Skeletal muscle tissue (tissue), 4 donors: ENCODE data around the gene HASPIN. TPM values are rescaled to one million over a fixed set of nuclear protein-coding genes. Genes with fewer than 3 reads are reported as not detected.

Experiments used
- H3K27ac ChIP-seq: one replicate; pipeline ENCODE4 v1.7.0; 2013; ENCODE audit warnings: mild to moderate bottlenecking, low read depth, low read length, inconsistent platforms
- H3K27me3 ChIP-seq, 3 donors: one replicate each; pipeline ENCODE4 v1.7.0; 2013; ENCODE audit warnings: low read length in 3 of 3; ENCODE audit not compliant: control insufficient read depth in 3 of 3, insufficient read depth in 3 of 3
- H3K36me3 ChIP-seq, 3 donors: one replicate each; pipeline ENCODE4 v1.7.0; 2013; ENCODE audit warnings: low read length in 3 of 3; ENCODE audit not compliant: control insufficient read depth in 3 of 3, insufficient read depth in 3 of 3
- H3K4me1 ChIP-seq, 3 donors: one replicate each; pipeline ENCODE4 v1.7.0; 2013; ENCODE audit warnings: low read length in 3 of 3, mild to moderate bottlenecking in 3 of 3; ENCODE audit not compliant: control insufficient read depth in 3 of 3, insufficient read depth in 3 of 3
- H3K4me3 ChIP-seq, 3 donors: one replicate each; pipeline ENCODE4 v1.7.0; 2013; ENCODE audit warnings: low read length in 3 of 3
- H3K9ac ChIP-seq, 3 donors: one replicate each; pipeline ENCODE4 v1.7.0; 2013; ENCODE audit warnings: low read length in 3 of 3, mild to moderate bottlenecking in 3 of 3, moderate library complexity in 2 of 3, low read depth in 1 of 3
- H3K9me3 ChIP-seq, 3 donors: one replicate each; pipeline ENCODE4 v1.7.0; 2013; ENCODE audit warnings: low read length in 3 of 3; ENCODE audit not compliant: control insufficient read depth in 3 of 3
- total RNA-seq: library from RNA; depleted of rRNA; stranded (reverse); fragments of >200 nt; gene quantifications from one replicate; pipeline ENCODE4 v1.2.3, GENCODE V29; 2014
- donor health status: Osteomylitis.

Gene HASPIN
- total RNA-seq, 1 donor from 2014 or later = 2.6 TPM

GRCh38 chr17:3759597-3760216, 36.0 kb downstream of the HASPIN start:
- Histone ChIP-seq H3K4me3 (no peak overlapping the region), H3K27me3 (peaks cover 0 to 7% (median 3%) of the 10 kb centered on the region in 3 donors), H3K27ac (no peak overlapping the region), H3K36me3 (no peaks in the 10 kb centered on the region), H3K9me3 (peaks cover 2 to 4% (median 2%) of the 10 kb centered on the region in 3 donors), H3K9ac (no peak overlapping the region), H3K4me1 (no peaks in the 10 kb centered on the region)

DNA sequence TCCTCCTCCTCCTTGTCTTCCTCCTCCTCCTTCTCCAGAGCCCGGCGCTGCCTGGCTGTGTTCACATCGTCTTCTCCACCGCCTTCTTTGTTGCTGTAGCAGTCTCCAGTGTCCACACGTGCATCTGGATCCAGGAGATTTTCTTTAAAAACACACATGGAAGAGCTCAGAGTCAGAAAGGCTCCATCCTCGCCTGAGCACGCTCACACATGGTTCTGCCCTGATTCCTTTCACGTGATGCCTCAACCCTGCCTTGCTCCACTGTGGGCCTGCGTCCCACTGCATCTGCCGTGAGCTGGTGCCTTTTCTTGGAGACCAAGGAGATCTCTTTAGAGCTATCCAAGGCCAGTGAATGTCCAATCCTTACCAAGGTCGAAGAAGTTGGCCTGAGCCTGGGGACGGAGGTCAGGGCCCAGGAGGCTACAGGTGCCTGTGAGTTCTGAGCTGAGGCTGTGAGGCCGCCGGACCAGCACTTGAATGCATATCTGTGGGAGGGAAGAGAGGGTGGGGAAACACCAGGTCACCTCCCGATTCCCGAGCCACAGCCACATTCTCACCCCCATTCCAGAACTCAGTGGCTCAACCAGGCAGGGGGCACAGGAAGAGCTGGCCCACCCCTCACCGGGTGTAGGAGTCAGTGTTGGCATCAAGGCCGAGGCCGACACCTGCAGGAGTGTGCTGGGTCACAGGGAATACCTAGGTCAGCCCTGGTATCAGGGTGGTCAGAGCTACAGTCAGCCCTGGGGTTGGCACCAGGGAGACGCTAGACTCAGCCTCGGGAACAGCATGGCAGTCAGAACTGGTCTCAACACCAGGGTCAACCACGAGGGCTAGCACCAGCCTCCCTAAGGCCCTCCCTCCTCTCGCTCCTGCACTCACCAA, 37.6 kb downstream of the HASPIN start:
- peaks cover 2 to 4% (median 2%) of the 10 kb centered on the region in 3 donors for H3K9me3 ChIP-seq
- no peak overlapping the region for H3K4me3 ChIP-seq
- no peak overlapping the region for H3K27ac ChIP-seq
- H3K36me3 ChIP-seq = no peaks in the 10 kb centered on the region
- H3K9ac ChIP-seq = no peak overlapping the region
- H3K27me3 ChIP-seq = peaks cover 0 to 7% (median 0%) of the 10 kb centered on the region in 3 donors
- no peaks in the 10 kb centered on the region for H3K4me1 ChIP-seq

- Histone ChIP-seq H3K4me3 (no peak overlapping the region), H3K36me3 (no peaks in the 10 kb centered on the region), H3K27me3 (peaks cover 0 to 7% (median 0%) of the 10 kb centered on the region in 3 donors), H3K27ac (no peak overlapping the region), H3K9ac (no peak overlapping the region), H3K9me3 (peaks cover 2 to 4% (median 2%) of the 10 kb centered on the region in 3 donors), H3K4me1 (no peaks in the 10 kb centered on the region)
These were observed 38.2 kb downstream of the HASPIN start for GRCh38 chr17:3761918-3762380.

DNA sequence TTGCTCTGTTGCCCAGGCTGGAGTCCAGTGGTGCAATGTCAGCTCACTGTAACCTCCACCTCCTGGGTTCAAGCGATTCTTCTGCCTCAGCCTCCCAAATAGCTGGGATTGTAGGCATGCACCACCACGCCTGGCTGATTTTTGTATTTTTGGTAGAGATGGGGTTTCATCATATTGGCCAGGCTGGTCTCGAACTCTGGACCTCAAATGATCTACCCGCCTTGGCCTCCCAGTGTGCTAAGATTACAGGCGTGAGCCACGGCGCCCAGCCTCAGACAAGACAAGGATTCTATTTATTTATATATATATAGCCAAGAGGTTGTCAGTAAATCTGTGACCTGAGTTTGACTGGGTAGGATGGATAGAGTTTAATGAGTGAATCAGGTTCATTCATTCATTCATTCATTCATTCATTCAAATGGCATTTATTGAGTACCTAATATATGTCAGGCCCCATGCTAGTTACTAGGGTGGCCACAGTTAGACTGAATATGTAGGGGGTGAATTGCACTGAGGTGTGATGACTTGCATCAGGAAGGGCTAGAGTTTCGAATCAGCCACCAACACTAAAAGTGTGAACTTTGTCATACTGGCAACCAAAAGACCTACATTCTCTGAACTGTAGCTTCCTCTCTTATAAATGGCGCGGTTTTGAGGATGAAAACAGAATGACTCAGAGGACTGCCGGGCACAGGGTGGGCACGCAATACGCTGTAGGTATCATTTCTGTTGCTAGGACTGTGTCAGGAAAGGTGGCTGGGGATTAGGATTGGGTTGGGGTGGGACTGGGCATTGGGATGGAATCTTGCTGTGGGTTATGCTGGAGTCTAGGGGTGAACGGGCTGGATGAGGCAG, 39.4 kb downstream of the HASPIN start:
- Histone ChIP-seq H3K27ac (no peak overlapping the region), H3K4me1 (no peaks in the 10 kb centered on the region), H3K4me3 (no peak overlapping the region), H3K9ac (no peak overlapping the region), H3K27me3 (peaks cover 0 to 7% (median 0%) of the 10 kb centered on the region in 3 donors), H3K36me3 (no peaks in the 10 kb centered on the region), H3K9me3 (peaks cover 2 to 4% (median 2%) of the 10 kb centered on the region in 3 donors)

DNA sequence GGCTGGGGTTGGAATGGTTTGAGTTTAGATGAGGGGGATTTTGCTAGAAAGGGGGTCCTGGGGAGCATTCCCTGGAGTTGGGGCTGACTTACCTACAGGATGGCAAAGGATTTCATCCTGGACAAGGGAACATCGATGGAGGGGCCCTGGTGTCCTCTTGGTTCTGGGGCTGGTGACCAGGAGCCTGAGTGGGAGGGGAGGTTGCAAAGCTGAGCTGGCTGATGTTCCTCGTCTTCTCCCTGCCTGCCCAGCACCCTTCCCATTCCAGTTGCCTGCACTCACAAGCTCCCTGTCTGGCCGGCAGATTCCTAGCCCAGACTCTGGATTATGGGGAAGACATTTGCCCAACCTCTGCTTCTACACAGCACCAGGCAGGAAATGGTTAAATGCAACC, 40.1 kb downstream of the HASPIN start:
- Histone ChIP-seq H3K36me3 (no peaks in the 10 kb centered on the region), H3K27me3 (peaks cover 0 to 11% (median 0%) of the 10 kb centered on the region in 3 donors), H3K4me3 (no peak overlapping the region), H3K9me3 (peaks cover 2 to 4% (median 2%) of the 10 kb centered on the region in 3 donors), H3K9ac (no peak overlapping the region), H3K4me1 (no peaks in the 10 kb centered on the region), H3K27ac (no peak overlapping the region)

- Histone ChIP-seq H3K27ac (no peak overlapping the region), H3K27me3 (peaks cover 0 to 11% (median 3%) of the 10 kb centered on the region in 3 donors), H3K36me3 (no peaks in the 10 kb centered on the region), H3K4me1 (no peaks in the 10 kb centered on the region), H3K9ac (no peak overlapping the region), H3K9me3 (no peaks in the 10 kb centered on the region), H3K4me3 (no peak overlapping the region)
These were observed 42.3 kb downstream of the HASPIN start for GRCh38 chr17:3765981-3766380.

DNA sequence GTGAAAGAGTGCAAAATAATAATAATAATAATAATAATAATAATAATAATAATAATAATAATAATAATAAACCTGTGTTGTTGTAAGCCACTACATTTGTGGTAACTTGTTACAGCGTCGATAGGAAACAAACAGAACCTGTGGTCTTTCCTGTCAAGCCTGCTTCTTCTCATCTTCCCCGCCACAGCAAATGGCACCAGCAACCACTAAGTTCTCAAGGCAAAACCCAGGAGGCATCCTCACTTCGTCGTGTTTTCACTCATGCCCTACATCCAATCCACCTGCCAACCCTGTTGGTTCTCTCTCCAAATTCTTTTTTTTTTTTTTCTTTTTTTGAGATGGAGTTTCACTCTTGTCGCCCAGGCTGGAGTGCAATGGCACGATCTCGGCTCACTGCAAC, 43.1 kb downstream of the HASPIN start:
- Histone ChIP-seq H3K9ac (no peak overlapping the region), H3K36me3 (no peaks in the 10 kb centered on the region), H3K27me3 (peaks cover 0 to 9% (median 5%) of the 10 kb centered on the region in 3 donors), H3K27ac (no peak overlapping the region), H3K4me1 (no peaks in the 10 kb centered on the region), H3K9me3 (no peaks in the 10 kb centered on the region), H3K4me3 (no peak overlapping the region)

GRCh38 chr17:3768341-3768740, 44.6 kb downstream of the HASPIN start:
- Histone ChIP-seq H3K27me3 (peaks cover 0 to 7% (median 5%) of the 10 kb centered on the region in 3 donors), H3K4me3 (no peak overlapping the region), H3K9ac (no peak overlapping the region), H3K36me3 (no peaks in the 10 kb centered on the region), H3K27ac (no peak overlapping the region), H3K9me3 (no peaks in the 10 kb centered on the region), H3K4me1 (no peaks in the 10 kb centered on the region)

- Histone ChIP-seq H3K36me3 (no peaks in the 10 kb centered on the region), H3K9me3 (no peaks in the 10 kb centered on the region), H3K4me1 (no peaks in the 10 kb centered on the region), H3K27ac (no peak overlapping the region), H3K4me3 (no peak overlapping the region), H3K9ac (no peak overlapping the region), H3K27me3 (peaks cover 0 to 7% (median 5%) of the 10 kb centered on the region in 3 donors)
These were observed 45.1 kb downstream of the HASPIN start for GRCh38 chr17:3768769-3769168.
